ENCODE data around the gene SRD5A2.

The SRD5A2 gene, protein sequence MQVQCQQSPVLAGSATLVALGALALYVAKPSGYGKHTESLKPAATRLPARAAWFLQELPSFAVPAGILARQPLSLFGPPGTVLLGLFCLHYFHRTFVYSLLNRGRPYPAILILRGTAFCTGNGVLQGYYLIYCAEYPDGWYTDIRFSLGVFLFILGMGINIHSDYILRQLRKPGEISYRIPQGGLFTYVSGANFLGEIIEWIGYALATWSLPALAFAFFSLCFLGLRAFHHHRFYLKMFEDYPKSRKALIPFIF
- total RNA-seq = 0 reads per million in 4 donors

DNA sequence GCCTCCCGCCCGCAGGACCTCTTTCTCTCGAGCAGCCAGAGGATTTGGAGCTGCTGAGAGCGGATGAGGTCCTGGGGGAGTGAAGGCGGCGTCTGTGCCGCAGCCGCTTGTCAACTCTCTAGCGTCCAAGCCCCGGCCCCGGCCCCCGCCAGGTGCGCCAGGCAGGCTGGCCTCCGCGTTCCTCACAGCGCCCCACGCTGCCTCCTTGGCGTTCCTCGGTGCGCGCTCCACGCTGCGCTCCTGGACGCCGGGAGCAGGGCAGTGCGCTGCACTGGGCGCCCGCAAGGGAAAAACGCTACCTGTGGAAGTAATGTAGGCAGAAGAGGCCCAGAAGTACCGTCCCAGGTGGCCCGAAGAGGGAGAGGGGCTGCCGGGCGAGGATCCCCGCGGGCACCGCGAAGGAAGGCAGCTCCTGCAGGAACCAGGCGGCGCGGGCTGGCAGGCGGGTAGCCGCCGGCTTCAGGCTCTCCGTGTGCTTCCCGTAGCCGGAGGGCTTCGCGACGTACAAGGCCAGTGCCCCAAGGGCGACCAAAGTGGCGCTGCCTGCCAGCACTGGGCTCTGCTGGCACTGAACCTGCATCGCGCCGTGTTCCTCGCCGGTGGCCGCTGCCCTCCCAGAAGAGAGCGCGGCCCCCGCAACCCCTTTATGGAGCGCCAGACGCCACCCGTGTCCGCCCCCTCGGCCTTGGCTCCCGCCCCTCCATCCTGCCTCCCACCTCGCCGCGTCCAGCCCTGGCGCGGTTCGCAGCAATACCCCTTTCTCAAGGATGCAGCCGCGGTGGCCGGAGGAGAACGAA, at the start of gene SRD5A2:
Gene SRD5A2 (minus strand): TSS at position 618 of the 797 bp plus-strand sequence. CDS start 38 bp downstream, at position 580.
- DNase-seq = no peak

DNA sequence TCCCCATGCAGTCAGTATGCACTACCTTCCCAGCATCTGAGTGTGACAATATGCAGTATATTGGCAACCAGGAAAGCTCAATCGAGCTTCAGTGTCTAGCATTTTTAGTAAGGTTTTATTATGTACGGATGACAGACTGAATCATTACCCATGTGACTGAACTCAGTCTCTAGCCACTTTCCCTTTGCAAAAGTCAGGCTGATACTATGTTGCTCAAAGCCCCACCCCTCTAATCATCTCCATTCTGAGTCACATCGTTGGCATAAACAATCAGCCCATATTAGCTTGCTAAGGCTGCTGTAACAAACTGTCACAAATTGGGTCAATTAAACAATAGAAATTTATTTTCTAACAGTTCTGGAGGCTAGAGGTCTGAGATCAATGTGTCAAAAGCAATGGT, 25.8 kb upstream of the SRD5A2 start:
- no peak for DNase-seq

DNA sequence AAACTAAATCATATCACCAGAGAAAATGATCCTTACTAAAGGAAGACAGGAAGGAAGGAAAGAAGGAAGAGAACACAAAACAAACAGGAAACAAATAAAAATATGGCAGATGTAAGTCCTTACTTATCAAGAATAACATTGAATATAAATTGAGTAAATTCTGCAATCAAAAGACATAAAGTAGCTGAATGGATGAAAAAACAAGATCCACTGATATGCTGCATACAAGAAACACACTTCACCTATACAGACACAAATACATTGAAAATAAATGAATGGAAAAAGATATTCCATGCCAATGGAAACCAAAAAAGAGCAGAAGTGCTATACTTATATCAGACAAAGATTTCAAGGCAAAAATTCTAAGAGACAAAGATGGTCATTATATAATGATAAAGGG, 18.0 kb upstream of the SRD5A2 start:
- DNase-seq = no peak

DNA sequence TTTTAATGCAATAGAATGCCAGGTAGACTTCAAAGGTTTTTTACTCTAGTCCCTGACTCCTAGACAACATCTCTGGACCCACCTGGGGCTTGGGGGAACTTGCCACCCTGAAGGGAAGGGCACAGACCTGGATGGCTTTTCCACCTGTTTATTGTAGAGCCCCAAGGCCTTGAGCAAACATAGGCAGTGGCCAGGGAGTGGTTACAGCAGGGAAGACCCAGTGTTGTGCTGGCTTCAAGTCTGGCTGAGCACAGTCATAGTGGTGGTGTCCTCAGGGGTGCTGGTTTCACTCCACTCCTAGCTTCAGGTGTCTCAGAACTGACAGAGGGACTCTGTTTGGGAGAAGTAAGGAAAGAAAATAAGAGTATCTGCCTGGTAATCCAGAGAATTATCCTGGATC, 5.5 kb upstream of the SRD5A2 start:
- DNase-seq = no peak

DNA sequence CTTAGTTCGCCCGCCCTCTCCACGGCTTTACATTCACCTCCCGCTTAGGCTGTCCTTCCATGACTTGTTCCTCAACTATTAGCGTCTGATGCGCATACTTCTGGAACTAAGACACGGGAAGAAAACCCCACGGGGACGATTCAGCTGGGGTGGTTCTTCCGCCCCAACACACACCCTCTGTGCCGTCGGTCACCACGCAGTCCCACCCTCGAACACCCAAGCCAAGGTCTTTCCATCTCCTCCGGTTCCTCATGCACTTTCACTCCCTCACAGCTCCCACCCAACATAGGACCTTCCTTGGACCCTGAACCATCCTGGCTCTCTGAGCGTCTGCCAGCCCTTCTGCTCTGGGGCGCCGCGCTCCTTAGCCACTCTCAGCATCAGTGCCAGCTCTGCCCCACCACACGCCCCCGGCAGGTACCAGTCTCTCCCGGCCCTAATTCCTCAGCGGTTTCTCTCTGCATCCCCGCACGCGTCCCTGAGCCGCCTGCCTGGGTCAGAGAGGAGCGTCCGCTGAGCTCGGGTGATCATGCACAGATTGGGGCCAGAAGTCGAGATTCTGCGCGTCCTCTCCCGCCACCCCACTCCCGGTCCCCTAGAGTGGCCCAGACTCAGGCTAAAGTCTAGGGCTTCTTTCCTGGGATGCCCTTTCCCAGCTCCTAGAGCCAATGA, 522 bp upstream of the SRD5A2 start:
- no peak for DNase-seq

DNA sequence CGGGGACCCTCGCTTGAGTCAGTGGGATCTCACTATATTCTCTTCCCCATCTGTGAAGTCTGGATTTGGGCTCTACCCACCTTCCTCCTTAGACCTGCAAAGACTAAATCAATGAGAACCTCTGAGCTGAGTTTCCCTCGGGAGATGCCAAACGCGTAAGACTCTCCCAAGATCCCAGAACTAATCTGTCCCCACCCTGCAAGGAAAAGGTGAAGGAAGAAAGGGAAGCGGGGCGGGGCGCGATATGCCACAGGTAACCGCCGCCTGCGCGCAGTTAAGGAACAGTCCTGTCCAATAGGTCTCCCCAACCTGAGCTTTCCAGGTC, 780 bp downstream of the SRD5A2 start:
- no peak for DNase-seq

DNA sequence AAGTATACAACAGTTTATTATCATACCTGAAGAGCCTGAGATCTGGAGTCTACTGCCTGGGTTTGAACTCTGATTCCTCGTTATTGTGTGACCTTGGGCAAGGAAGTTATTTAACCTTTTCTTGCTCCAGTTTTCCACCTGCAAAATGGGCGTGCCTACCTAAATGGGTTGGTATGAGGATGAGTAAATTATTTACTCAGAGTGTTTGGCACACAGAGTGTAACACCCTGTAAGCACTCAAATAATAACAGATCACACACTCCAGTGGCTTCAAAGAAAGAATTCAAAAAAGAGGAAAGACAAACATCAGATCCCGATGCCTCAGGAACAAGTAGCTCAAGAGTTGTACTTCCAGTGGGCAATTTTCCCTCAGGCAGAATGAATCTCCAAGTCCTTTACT, 2.4 kb downstream of the SRD5A2 start:
- no peak for DNase-seq

DNA sequence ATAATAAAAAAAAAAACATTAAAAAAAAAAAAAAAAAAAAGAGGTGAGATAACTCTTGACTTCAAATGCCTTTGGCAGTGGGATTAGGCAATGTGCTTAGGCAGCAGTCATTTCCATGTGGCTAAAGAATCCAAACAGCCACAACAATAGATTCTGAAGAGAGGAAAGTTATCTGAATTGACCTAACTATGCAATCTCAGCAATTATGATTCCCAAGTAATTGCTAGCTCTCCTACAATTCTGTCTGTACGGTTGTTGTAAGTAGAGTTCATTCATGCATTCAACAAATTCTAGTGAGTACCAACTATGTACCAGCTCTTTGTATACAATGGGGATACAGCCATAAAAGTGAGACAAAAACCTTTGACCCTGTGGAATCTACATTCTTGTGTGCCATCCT, 3.6 kb downstream of the SRD5A2 start:
- no peak for DNase-seq

DNA sequence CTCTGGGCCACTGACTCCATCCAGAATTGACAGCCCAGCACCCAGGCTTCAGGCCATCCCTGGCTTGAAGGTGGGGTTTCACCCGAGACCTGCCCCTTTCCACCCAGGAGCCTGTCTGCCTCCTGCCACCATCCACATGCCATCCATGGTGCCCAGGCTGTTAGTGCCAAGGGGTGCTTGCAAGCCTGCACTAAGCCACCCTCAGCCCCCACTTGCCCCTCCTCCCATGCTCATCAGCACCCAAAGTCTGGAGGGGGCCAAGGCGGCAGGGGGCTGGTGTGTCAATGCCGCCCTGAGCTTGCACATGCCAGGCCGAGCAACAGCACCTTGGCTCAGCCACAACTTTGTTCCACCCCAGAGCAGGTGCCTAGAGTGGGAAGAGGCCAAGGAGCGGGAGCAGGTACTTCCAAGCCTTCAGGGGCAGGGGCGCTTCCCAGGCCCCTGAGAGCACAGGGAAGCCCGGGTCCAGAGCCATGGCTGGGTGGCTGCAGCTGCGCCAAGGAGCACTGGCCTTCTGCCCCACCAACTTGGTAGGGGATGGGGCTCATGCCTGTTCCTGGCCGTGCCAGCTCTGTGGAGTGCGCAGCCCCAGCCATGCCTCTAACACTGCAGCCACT, 12.0 kb downstream of the SRD5A2 start:
- no peak for DNase-seq

DNA sequence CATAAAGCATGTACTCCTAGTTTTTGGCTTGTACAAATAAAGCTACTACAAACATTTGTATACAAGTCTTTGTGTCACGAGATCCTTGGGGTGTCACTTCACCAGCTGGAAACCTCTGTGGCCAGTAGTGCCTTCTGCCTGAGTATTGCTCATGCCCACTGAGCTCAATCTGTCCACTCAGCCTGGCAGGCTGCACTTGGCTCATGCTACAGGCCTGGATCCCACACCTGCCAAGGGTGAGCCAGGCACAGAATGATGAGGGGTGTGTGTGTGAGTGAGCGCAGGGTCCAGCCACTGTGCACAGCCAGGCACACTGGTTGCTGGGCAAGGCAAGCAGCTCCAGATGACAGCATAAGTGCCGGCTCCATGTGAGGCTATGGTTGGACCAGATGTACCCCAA, 13.1 kb downstream of the SRD5A2 start:
- DNase-seq = no peak

DNA sequence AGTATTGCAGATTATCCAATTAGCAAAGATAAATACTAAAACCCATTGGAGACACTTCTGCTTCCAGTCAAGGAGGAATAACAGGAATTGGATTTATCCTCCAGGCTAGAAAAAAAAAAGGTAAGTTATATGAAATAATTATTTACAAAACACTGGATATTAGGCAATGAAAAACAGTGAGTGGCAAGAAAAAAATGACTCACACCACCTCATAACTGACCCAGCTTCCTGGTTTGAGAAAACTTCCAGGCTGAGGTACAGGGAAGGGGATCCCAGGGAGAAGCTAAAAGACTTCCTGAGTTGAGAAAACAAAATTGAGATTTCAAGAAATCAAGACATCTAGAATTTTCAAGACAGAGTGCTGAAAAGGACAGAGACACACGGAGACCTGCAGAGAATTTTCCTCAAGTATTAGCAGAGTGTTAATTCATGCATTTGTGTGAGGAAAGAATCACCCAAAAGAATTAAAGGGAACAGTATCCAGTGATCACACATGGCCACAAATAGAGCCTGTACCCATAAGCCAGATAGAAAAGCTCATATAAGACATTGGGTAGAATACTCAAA, 17.4 kb downstream of the SRD5A2 start:
- DNase-seq = no peak

DNA sequence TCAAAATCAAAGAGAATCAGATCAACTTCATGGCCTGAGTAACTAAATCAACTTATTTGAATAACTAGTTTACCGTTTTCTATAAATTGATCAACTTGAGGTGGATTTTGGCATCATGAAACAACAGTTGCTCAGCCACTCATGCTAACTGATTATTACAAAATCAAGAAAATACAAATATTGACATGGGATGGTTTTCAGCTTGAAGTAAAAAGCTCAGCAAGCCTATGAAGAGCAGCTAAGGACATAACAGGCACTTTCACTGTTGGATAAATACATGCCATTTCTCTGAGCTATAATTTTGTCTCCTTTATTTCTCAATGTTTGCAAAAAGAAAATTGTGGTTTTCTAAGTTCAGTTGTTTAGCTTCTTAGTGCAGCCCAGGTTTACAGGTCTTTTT, 18.9 kb downstream of the SRD5A2 start:
- no peak for DNase-seq

DNA sequence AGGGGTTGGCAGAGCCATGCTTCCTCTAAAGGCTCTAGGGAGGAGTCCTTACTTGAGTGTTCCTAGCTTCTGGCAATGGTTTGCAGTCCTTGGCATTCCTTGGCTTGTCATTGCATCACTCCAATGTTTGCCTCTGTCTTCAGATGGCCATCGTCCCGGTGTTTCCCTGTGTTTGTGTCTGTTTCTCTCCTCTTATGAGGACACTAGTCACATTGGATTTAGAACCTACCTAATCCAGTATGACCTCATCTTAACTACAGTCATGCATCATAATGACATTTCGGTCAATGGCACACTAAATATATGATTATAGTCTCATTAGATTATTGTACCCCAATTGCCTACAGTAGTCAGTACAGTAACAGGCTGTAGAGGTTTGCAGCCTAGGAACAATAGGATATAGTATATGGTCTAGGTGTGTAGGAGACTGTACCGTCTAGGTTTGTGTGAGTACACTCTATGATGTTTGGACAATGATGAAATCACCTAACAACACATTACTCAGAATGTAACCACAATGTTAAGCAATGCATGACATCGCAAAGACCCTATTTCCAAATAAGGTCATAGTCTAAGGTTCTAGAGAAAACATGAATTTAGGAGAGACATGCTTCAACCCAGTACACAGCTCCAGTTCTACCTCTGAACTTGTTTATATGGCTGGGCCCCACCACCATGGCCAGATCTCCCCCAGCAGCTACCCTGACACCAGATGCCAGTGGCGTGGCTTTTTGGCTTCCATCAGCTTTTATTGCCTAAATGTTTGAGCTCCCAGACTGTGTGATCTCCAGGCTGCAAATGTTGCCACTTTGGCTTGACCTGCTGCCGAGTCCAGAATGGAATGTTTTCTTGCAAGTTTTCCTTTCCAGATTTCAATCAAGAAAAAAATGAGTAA, 22.1 kb downstream of the SRD5A2 start:
- no peak for DNase-seq

DNA sequence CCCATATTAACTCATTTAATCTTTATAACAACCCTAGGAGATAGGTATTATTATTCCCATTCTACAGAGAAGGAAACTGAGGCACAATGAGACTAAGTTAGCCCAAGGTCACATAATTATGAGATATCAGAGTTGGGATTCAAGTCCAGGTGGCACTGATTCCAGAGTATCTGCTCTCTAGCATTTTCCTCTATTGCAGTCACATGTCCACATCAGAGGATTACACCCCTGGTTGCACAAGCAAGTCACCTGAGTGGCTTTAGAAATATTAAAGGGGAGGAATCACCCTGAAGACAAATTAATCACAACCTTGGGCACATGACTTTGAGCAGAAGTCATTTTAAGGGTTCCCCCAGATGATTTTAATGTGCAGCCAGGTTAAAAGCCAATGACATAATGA, 23.8 kb downstream of the SRD5A2 start:
- no peak for DNase-seq

DNA sequence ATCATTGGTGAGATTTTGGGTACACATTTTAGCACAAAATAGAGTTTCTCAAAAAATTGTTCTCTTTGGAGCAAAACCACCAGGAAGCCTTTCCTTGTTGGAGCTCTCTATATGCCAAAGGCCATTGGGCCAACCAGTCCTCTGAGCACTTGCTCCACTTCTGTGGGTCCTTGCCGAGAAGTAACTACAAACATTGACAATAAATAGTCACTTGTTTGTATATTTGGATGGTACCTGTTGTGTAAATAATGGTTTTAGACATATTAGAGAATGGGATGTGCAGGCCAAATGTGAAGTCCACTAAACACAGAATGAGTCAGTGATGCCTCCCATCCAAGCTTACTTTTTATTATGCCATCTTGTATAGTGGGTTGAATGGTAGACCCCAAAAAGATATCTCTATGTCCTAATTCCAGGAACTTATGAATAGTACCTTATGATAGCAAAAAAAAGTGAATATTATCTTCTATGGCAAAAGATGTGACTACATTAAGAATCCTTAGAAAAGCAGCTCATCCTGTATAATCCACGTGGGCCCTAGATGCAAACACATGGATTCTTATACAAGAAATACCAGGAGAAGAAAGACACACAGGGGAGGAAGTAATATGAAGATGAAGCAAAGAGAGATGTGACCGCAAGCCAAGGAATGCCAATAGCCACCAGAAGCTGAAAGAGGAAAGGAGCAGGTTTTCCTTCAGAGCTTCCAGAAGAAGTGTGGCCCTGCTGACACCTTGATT, 24.6 kb downstream of the SRD5A2 start:
- DNase-seq = no peak

DNA sequence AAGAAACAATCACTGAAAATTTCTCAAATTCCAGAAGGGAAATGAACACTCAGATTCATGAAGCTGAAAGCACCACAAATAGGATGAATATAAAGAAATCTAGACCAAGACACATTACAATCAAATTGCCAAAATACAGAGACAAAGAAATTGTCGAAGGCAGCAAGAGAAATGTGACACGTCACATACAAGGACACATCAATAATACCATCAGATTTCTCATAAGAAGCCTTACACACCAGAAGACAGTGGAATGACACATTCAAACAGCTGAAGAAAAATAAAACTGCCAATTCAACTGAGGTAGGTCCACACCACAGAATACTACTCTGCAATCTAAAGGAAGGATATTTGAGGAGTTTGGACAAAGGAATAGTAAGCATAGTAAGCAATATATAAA, 27.4 kb downstream of the SRD5A2 start:
- DNase-seq = no peak

DNA sequence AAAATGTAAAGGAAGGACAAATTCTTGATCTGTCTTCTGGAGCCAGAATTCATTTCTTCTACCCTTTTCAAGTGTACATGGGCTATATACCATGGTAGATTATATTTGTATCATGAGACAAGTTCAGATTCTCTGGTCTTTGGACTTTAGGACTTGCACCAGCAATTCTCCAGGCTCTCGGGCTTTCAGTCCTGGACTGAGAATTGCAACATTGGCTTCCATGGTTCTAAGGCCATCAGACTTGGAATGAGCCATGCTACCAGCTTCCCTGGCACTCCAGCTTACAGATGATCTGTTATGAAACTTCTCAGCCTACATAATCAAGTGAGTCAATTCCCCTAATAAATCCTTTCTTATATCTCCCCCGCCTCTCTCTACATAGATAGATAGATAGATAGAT, 33.3 kb downstream of the SRD5A2 start:
- no peak for DNase-seq

DNA sequence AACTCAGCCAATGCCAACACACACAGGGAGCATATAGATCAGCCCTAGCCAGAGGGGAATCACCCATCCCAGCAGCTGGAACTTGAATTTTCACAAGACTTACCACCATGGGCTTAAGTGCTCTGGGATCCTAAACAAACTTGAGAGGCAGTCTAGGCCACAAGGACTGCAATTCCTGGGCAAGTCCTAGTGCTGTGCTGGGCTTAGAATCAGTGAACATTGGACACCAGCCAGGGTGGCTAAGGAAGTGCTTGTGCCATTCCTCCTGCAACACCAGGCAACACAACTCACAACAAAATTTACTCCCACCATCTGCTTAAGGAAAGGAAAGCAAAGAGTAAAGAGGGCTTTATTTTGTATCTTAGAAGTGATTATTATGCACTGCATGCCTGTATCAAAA, 38.9 kb downstream of the SRD5A2 start:
- DNase-seq = no peak

DNA sequence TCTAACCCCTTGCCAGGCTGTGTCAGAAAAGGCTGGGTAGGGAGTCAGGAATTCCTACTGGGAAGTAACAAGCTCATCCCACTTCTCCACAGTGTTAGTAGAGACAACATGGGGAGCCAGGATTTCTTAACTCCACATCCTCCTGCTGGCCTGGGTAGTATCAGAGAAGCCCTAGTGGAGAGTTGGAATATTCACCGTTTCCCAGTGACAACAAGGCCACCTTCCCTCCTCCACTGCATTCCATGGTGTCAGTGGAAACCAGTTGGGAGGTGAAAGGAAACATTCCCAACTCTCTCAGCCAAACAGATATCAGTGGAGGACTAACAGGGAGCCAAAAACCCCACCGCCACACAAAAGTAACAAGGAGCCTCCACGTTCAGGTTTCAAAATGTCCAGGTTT, 41.2 kb downstream of the SRD5A2 start:
- no peak for DNase-seq

DNA sequence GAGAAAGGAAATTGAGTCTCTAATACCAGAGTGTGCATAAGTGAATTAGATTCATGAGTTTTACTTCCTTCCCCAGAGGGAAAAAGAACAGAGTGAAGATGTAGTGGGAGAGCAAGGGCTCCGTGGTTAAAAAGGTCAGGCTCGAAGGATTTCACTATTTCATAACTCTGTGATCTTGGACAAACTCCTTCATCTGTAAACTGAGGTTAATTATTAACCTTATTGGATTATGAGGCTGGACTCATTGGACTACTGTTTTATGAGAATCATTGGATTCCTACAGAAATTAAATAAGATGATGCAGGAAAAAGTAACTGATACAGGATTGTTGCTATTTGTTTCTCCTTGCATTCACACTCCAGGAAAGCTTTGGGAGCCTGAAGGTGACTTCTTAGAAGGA, 45.0 kb downstream of the SRD5A2 start:
- DNase-seq = no peak

DNA sequence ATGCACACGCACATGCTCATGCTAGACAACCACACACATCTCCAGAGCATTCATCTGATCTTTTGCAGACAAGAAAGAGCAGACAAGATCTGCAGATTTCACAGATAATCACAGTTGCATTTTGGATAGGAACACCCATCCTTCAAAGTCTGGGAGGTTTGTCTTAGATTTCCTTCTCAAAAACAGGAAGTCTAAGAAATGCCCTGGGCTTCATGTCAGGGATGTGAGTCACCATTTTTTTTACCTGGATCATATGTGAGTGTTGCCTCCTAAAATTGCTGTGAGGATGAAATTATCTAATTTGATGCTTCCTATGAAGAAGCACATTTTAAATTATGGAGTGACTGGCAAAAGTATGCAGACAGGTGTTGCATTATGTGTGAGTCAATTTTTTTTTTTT, 46.1 kb downstream of the SRD5A2 start:
- DNase-seq = no peak

DNA sequence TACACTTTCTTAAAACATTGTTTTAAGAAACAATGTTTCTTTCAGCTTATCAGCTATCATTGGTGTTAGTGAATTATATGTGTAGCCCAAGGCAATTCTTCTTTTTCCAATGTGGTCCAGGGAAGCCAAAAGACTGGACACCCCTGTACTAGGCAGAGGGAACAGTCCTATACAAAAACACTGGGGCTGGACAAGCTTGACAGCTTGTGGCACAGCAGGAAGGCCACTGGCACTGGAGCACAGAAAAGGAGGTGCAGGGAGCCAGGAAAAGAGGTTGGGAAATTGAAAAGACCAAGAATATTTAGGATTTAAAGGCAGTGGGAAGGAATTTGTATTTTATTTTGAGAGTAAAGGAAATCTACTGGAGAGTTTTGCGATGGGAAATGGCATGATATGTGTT, 47.7 kb downstream of the SRD5A2 start:
- no peak for DNase-seq
